Endodermal cell (in vitro differentiated cells): Measurements from ENCODE around the gene OXCT1. TPM values are rescaled to one million over a fixed set of nuclear protein-coding genes. Genes with fewer than 3 reads are reported as not detected.
"Not testable (repeated sequence)": the region's sequence is repeated elsewhere in the genome, so short reads cannot be mapped to it uniquely, and the experiment has no call there.

ENCODE experiments used
- DNase-seq: peaks from one replicate; pipeline ENCODE4 v3.0.0-alpha.2; 2017
- H3K27ac ChIP-seq: 2 replicates; pipeline ENCODE4 v1.5.1; 2013; ENCODE audit warnings: mild to moderate bottlenecking, low read depth, low read length, moderate library complexity
- H3K27me3 ChIP-seq: 2 replicates; pipeline ENCODE4 v1.6.1; 2013; ENCODE audit warnings: mild to moderate bottlenecking, low read length, moderate library complexity; ENCODE audit not compliant: insufficient read depth, control insufficient read depth, poor library complexity, severe bottlenecking
- H3K36me3 ChIP-seq: 2 replicates; pipeline ENCODE4 v1.7.0; 2013; ENCODE audit warnings: mild to moderate bottlenecking, low read length, moderate library complexity; ENCODE audit not compliant: control insufficient read depth, insufficient read depth
- H3K4me1 ChIP-seq: one replicate; pipeline ENCODE4 v1.7.0; 2013; ENCODE audit warnings: low read length; ENCODE audit not compliant: control insufficient read depth, insufficient read depth
- H3K4me3 ChIP-seq: 2 replicates; pipeline ENCODE4 v1.5.1; 2013; ENCODE audit warnings: mild to moderate bottlenecking, low read length, moderate library complexity
- H3K9ac ChIP-seq: 2 replicates; pipeline ENCODE4 v1.6.1; 2013; ENCODE audit warnings: mild to moderate bottlenecking, low read length, moderate library complexity; ENCODE audit not compliant: poor library complexity, severe bottlenecking; ENCODE audit errors: extremely low read depth
- H3K9me3 ChIP-seq: 2 replicates; pipeline ENCODE4 v1.6.1; 2013; ENCODE audit warnings: mild to moderate bottlenecking, low read length, moderate library complexity; ENCODE audit not compliant: control insufficient read depth
- H3K27ac Mint-ChIP-seq: 2 replicates; pipeline ENCODE4 v1.8.0; 2020; ENCODE audit warnings: mixed read lengths
- H3K27me3 Mint-ChIP-seq: 2 replicates; pipeline ENCODE4 v1.8.0; 2021; ENCODE audit warnings: mild to moderate bottlenecking, mixed read lengths; ENCODE audit not compliant: insufficient read depth
- H3K36me3 Mint-ChIP-seq: 2 replicates; pipeline ENCODE4 v1.8.0; 2020; ENCODE audit warnings: low read depth, mixed read lengths
- H3K4me1 Mint-ChIP-seq: 2 replicates; pipeline ENCODE4 v1.8.0; 2020; ENCODE audit warnings: mixed read lengths
- H3K4me3 Mint-ChIP-seq: 2 replicates; pipeline ENCODE4 v1.8.0; 2020; ENCODE audit warnings: mild to moderate bottlenecking, moderate library complexity, mixed read lengths
- H3K9me3 Mint-ChIP-seq: 2 replicates; pipeline ENCODE4 v1.8.0; 2020; ENCODE audit warnings: mild to moderate bottlenecking, mixed read lengths
- CTCF ChIP-seq: fragments of 200-600 bp; sonication (generic); conservative IDR thresholded peaks from 2 replicates; pipeline ENCODE4 v1.5.0; 2021; ENCODE audit warnings: antibody characterized with exemption, mild to moderate bottlenecking
- WGBS, 2 experiments: methylation state at CpG; one replicate each; pipeline versions ENCODE4 v1.1.5 to v1.1.7; 2013; ENCODE audit warnings: missing lambda C conversion rate in 2 of 2, mixed read lengths in 1 of 2; ENCODE audit not compliant: insufficient coverage in 1 of 2, insufficient read length in 1 of 2; 5-methylcytosine and 5-hydroxymethylcytosine counted together
- total RNA-seq, 2 donors: library from RNA; stranded (reverse); fragmentation: NEBNext Ultra II Directional in 1 of 2; extraction: Animal tissue kit (Norgen Biotek cat#: 25700) in 1 of 2; gene quantifications; 2 replicates in 1 of 2; 3 replicates in 1 of 2; pipeline ENCODE4 v1.2.1, GENCODE V29; 2021

Gene OXCT1
- total RNA-seq, 2 donors from 2014 or later = 24.5 to 25.1 TPM

GRCh38 chr5:41748631-41749030 lies 121.6 kb downstream of the OXCT1 start:
- peaks cover 10% of the 10 kb centered on the region for H3K36me3 Mint-ChIP-seq
- no peak overlapping the region for H3K27ac Mint-ChIP-seq
- TF ChIP-seq CTCF = no peak
- Histone ChIP-seq H3K4me3 (no peak overlapping the region), H3K4me1 (no peaks in the 10 kb centered on the region), H3K27me3 (no peaks in the 10 kb centered on the region), H3K9me3 (no peaks in the 10 kb centered on the region), H3K9ac (no peak overlapping the region), H3K36me3 (peaks cover 4% of the 10 kb centered on the region), H3K27ac (no peak overlapping the region)
- no peaks in the 10 kb centered on the region for H3K27me3 Mint-ChIP-seq
- peaks cover 3% of the 10 kb centered on the region for H3K4me1 Mint-ChIP-seq
- H3K4me3 Mint-ChIP-seq = no peak overlapping the region
- peaks cover 3% of the 10 kb centered on the region for H3K9me3 Mint-ChIP-seq
- no peak for DNase-seq
- WGBS, 2 experiments = 92 to 94% methylated on average over 2 of the region's 2 CpGs

GRCh38 chr5:41747708-41748107 lies 122.5 kb downstream of the OXCT1 start:
- WGBS, 2 experiments = 92 to 100% methylated on average over 1 of the region's 1 CpG
- Mint-ChIP-seq H3K27me3 (no peaks in the 10 kb centered on the region), H3K4me3 (no peak overlapping the region), H3K4me1 (peaks cover 3% of the 10 kb centered on the region), H3K36me3 (peaks cover 10% of the 10 kb centered on the region), H3K27ac (no peak overlapping the region), H3K9me3 (peaks cover 3% of the 10 kb centered on the region)
- Histone ChIP-seq H3K27me3 (no peaks in the 10 kb centered on the region), H3K36me3 (peaks cover 4% of the 10 kb centered on the region), H3K9ac (no peak overlapping the region), H3K27ac (no peak overlapping the region), H3K9me3 (no peaks in the 10 kb centered on the region), H3K4me1 (no peaks in the 10 kb centered on the region), H3K4me3 (no peak overlapping the region)
- TF ChIP-seq CTCF = no peak
- no peak for DNase-seq

- WGBS, 2 experiments = 96 to 100% methylated on average over 1 of the region's 1 CpG
Observed at GRCh38 chr5:41747301-41747700, 122.9 kb downstream of the OXCT1 start.

GRCh38 chr5:41742608-41743007 lies 127.6 kb downstream of the OXCT1 start:
- H3K36me3 Mint-ChIP-seq = peaks cover 29% of the 10 kb centered on the region
- WGBS, 2 experiments = 80% methylated on average over 1 of the region's 1 CpG; no CpG with 5 or more reads in 1 of the 2 experiments
- H3K27me3 Mint-ChIP-seq = not testable (repeated sequence)

More at GRCh38 chr5:41747301-41747700, 122.9 kb downstream of the OXCT1 start:
- no peak overlapping the region for H3K4me3 ChIP-seq
- DNase-seq = no peak
- H3K27ac ChIP-seq = no peak overlapping the region
- H3K9me3 ChIP-seq = no peaks in the 10 kb centered on the region
- peaks cover 10% of the 10 kb centered on the region for H3K36me3 Mint-ChIP-seq
- H3K27me3 Mint-ChIP-seq = no peaks in the 10 kb centered on the region
- peaks cover 4% of the 10 kb centered on the region for H3K36me3 ChIP-seq
- no peaks in the 10 kb centered on the region for H3K4me1 ChIP-seq
- H3K27ac Mint-ChIP-seq = no peak overlapping the region
- no peaks in the 10 kb centered on the region for H3K27me3 ChIP-seq
- H3K4me3 Mint-ChIP-seq = no peak overlapping the region
- no peak for TF ChIP-seq CTCF
- H3K9me3 Mint-ChIP-seq = peaks cover 3% of the 10 kb centered on the region
- peaks cover 3% of the 10 kb centered on the region for H3K4me1 Mint-ChIP-seq
- H3K9ac ChIP-seq = no peak overlapping the region

More at GRCh38 chr5:41742608-41743007, 127.6 kb downstream of the OXCT1 start:
- H3K9me3 ChIP-seq, H3K27ac ChIP-seq, H3K4me3 Mint-ChIP-seq, H3K4me1 ChIP-seq, H3K27me3 ChIP-seq, DNase-seq, H3K4me1 Mint-ChIP-seq, H3K4me3 ChIP-seq, H3K9ac ChIP-seq, H3K9me3 Mint-ChIP-seq, H3K27ac Mint-ChIP-seq: not testable (repeated sequence)
- H3K36me3 ChIP-seq = peaks cover 11% of the 10 kb centered on the region
